ENCODE results near the gene ZNF213. TPM values are rescaled to one million over a fixed set of nuclear protein-coding genes. Genes with fewer than 3 reads are reported as not detected.

Gene ZNF213
- total and polyA plus RNA-seq, 2 experiments from 2014 or later: 3.4 to 4.0 TPM

GRCh38 chr16:3087243-3088235 is 47.3 kb upstream of the ZNF213 start:
- H3K4me2 ChIP-seq: peak overlapping the region; percentile 51
- WGBS (ENCODE audit: low lambda C conversion rate, missing lambda C conversion rate): 82% methylated on average over 18 of the region's 18 CpGs
- peak overlapping the region; percentile 65 for H3K27ac ChIP-seq
- H3K79me2 ChIP-seq: no peaks in the 10 kb centered on the region
- H4K20me1 ChIP-seq (ENCODE audit: insufficient read depth, poor library complexity, severe bottlenecking): no peaks in the 10 kb centered on the region
- TF ChIP-seq EZH2 (IDR thresholded peaks at IDR 0.05; ENCODE audit: borderline replicate concordance) (no peak), CTCF (IDR thresholded peaks at IDR 0.05; ENCODE audit: poor library complexity) (no peak), EZH2phosphoT487 (IDR thresholded peaks at IDR 0.05; ENCODE audit: low read depth, severe bottlenecking, unreplicated experiment) (no peak)
- no peaks in the 10 kb centered on the region for H3K36me3 ChIP-seq (replicated peaks; ENCODE audit: insufficient read depth, low read depth)
- H3K4me1 ChIP-seq (ENCODE audit: insufficient read depth): peaks cover 7% of the 10 kb centered on the region
- DNase-seq (ENCODE audit: low spot score): no peak
- H3K9me2 ChIP-seq (replicated peaks; ENCODE audit: insufficient read depth): no peaks in the 10 kb centered on the region
- H2AFZ ChIP-seq: no peak overlapping the region
- no peaks in the 10 kb centered on the region for H3K9me3 ChIP-seq (ENCODE audit: low read depth)
- H3K4me3 ChIP-seq: no peak overlapping the region
- H3K27me3 ChIP-seq: no peaks in the 10 kb centered on the region

- no peak for TF ChIP-seq EZH2 (IDR thresholded peaks at IDR 0.05; ENCODE audit: borderline replicate concordance)
- no peak for TF ChIP-seq EZH2phosphoT487 (IDR thresholded peaks at IDR 0.05; ENCODE audit: low read depth, severe bottlenecking, unreplicated experiment)
- TF ChIP-seq CTCF (IDR thresholded peaks at IDR 0.05; ENCODE audit: poor library complexity): no peak
- no peaks in the 10 kb centered on the region for H3K9me3 ChIP-seq (ENCODE audit: low read depth)
- H3K4me3 ChIP-seq: no peak overlapping the region
- no peaks in the 10 kb centered on the region for H4K20me1 ChIP-seq (ENCODE audit: insufficient read depth, poor library complexity, severe bottlenecking)
- H3K27me3 ChIP-seq: no peaks in the 10 kb centered on the region
- DNase-seq (ENCODE audit: low spot score): no peak
- 81% methylated on average over 7 of the region's 7 CpGs for WGBS (ENCODE audit: low lambda C conversion rate, missing lambda C conversion rate)
- H3K4me1 ChIP-seq (ENCODE audit: insufficient read depth): peaks cover 7% of the 10 kb centered on the region
- no peak overlapping the region for H3K27ac ChIP-seq
- no peak overlapping the region for H2AFZ ChIP-seq
- H3K9me2 ChIP-seq (replicated peaks; ENCODE audit: insufficient read depth): no peaks in the 10 kb centered on the region
- H3K36me3 ChIP-seq (replicated peaks; ENCODE audit: insufficient read depth, low read depth): no peaks in the 10 kb centered on the region
- H3K4me2 ChIP-seq: no peak overlapping the region
- H3K79me2 ChIP-seq: no peaks in the 10 kb centered on the region
These were observed 46.4 kb upstream of the ZNF213 start for GRCh38 chr16:3088450-3088849.

- no peak overlapping the region for H3K4me3 ChIP-seq
- H3K4me2 ChIP-seq: no peak overlapping the region
- H3K4me1 ChIP-seq (ENCODE audit: insufficient read depth): peaks cover 7% of the 10 kb centered on the region
- H3K27me3 ChIP-seq: no peaks in the 10 kb centered on the region
- 98% methylated on average over 70 of the region's 71 CpGs for WGBS (ENCODE audit: low lambda C conversion rate, missing lambda C conversion rate)
- TF ChIP-seq EZH2 (IDR thresholded peaks at IDR 0.05; ENCODE audit: borderline replicate concordance) (no peak), EZH2phosphoT487 (IDR thresholded peaks at IDR 0.05; ENCODE audit: low read depth, severe bottlenecking, unreplicated experiment) (no peak), CTCF (IDR thresholded peaks at IDR 0.05; ENCODE audit: poor library complexity) (no peak)
- no peak overlapping the region for H3K27ac ChIP-seq
- no peaks in the 10 kb centered on the region for H3K9me3 ChIP-seq (ENCODE audit: low read depth)
- H4K20me1 ChIP-seq (ENCODE audit: insufficient read depth, poor library complexity, severe bottlenecking): no peaks in the 10 kb centered on the region
- DNase-seq (ENCODE audit: low spot score): no peak
- no peaks in the 10 kb centered on the region for H3K79me2 ChIP-seq
- H2AFZ ChIP-seq: no peak overlapping the region
- H3K36me3 ChIP-seq (replicated peaks; ENCODE audit: insufficient read depth, low read depth): no peaks in the 10 kb centered on the region
- H3K9me2 ChIP-seq (replicated peaks; ENCODE audit: insufficient read depth): no peaks in the 10 kb centered on the region
These were observed 45.7 kb upstream of the ZNF213 start for GRCh38 chr16:3088925-3089716.
